IMR-90 (cell line): ENCODE data around the gene SMIM43.

Experiments used
- BHLHE40 ChIP-seq: fragments of 150-350 bp; IDR thresholded peaks from 2 replicates; pipeline ENCODE4 v1.6.1; 2016; ENCODE audit warnings: mild to moderate bottlenecking, low read depth, low read length
- MXI1 ChIP-seq: IDR thresholded peaks from 2 replicates; pipeline ENCODE4 v1.6.1; 2012; ENCODE audit warnings: low read depth, mild to moderate bottlenecking, low read length, moderate library complexity, borderline replicate concordance
- POLR2A ChIP-seq: IDR thresholded peaks from 2 replicates; pipeline ENCODE4 v1.6.1; 2012; ENCODE audit warnings: mild to moderate bottlenecking, low read depth, low read length
- RFX5 ChIP-seq: IDR thresholded peaks from 2 replicates; pipeline ENCODE4 v1.8.0; 2012; ENCODE audit warnings: low read depth, mild to moderate bottlenecking, low read length, moderate library complexity
- TF ChIP-seq, protein P1 (sequence below): conservative IDR thresholded peaks from 2 replicates; pipeline ENCODE4 v1.5.1; 2012; ENCODE audit warnings: mild to moderate bottlenecking, low read depth, low read length, improper control_type of control experiment

DNA sequence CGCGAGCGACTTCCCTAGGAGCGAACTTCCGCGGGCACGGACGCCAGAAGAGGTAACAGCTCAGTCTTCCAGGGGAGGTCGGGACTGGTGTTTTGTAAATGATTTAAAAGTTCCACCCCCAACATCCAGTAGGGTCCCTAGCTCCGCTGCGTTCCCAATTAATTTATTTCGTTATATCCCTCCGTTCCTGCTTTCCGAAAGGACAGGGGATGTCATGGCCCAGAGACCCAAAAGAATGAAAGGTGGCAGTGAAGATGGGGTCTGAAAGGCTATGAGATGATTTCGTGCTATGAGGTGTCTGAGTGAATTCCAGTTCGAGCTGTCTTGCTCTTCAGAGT is 373 bp upstream of the SMIM43 start:
- TF ChIP-seq, protein P1, sequence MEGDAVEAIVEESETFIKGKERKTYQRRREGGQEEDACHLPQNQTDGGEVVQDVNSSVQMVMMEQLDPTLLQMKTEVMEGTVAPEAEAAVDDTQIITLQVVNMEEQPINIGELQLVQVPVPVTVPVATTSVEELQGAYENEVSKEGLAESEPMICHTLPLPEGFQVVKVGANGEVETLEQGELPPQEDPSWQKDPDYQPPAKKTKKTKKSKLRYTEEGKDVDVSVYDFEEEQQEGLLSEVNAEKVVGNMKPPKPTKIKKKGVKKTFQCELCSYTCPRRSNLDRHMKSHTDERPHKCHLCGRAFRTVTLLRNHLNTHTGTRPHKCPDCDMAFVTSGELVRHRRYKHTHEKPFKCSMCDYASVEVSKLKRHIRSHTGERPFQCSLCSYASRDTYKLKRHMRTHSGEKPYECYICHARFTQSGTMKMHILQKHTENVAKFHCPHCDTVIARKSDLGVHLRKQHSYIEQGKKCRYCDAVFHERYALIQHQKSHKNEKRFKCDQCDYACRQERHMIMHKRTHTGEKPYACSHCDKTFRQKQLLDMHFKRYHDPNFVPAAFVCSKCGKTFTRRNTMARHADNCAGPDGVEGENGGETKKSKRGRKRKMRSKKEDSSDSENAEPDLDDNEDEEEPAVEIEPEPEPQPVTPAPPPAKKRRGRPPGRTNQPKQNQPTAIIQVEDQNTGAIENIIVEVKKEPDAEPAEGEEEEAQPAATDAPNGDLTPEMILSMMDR = no peak
- TF ChIP-seq MXI1 = no peak
- TF ChIP-seq RFX5 = no peak
- no peak for TF ChIP-seq POLR2A
- no peak for TF ChIP-seq BHLHE40
